ENCODE data around the gene PRR7.

PRR7 gene

GRCh38 chr5:177468685-177469628 is 22.3 kb downstream of the PRR7 start:
- no peak for DNase-seq (ENCODE audit: low read depth in 1 of 2, low spot score in 1 of 2)

- DNase-seq (ENCODE audit: low read depth in 1 of 2, low spot score in 1 of 2), result no peak
Measured at GRCh38 chr5:177469750-177470525, 23.3 kb downstream of the PRR7 start.

DNA sequence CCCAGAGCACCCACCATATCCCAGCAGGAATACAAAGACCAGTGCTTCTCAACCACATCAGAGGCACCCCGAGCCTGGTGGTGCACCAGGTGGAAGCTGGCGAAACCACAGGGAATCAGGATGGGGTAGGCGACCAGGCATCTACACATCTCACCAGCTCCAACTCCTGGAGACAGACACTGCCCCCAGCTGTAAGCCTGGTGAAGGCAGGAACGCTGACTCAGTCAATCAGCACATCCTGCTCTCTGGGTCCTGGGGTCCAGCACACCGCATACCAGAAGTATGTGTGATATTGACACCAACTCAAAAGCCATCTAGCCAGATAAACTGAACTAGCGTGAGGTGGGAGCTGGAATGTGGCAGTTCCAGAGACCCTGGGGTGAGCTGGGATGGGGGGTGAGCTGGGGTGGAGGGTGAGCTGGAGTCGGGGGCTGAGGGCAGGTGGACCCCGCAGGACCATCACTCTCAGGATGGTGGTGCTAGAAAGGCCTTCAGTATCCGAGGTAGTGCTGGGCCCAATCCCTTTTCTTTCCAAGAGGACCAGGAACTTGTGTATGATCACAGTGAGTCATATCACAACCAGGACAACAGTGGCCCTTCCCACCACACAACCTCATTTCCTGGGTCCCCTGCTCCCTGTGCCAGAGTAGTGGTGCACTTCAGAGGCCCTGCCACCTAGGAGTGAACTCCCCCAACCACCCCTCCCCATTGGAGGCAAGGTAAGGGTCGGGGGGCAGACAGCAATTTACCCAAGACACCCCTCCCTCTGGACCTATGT is 24.3 kb downstream of the PRR7 start:
- no peak for DNase-seq (ENCODE audit: low read depth in 1 of 2, low spot score in 1 of 2)

GRCh38 chr5:177471610-177472356 is 25.2 kb downstream of the PRR7 start:
- no peak for DNase-seq (ENCODE audit: low read depth in 1 of 2, low spot score in 1 of 2)

- DNase-seq (ENCODE audit: low read depth in 1 of 2, low spot score in 1 of 2), result no peak
Measured at GRCh38 chr5:177472460-177473442, 26.1 kb downstream of the PRR7 start.

GRCh38 chr5:177473443-177474001 is 26.9 kb downstream of the PRR7 start, which contains the start of gene DBN1:
Gene DBN1, minus strand, starts transcription at chr5:177473634. Its CDS starts 113 bp downstream, at chr5:177473521.
- no peak for DNase-seq (ENCODE audit: low read depth in 1 of 2, low spot score in 1 of 2)

GRCh38 chr5:177474002-177474476 is 27.4 kb downstream of the PRR7 start:
- DNase-seq (ENCODE audit: low read depth in 1 of 2, low spot score in 1 of 2), result no peak

DNA sequence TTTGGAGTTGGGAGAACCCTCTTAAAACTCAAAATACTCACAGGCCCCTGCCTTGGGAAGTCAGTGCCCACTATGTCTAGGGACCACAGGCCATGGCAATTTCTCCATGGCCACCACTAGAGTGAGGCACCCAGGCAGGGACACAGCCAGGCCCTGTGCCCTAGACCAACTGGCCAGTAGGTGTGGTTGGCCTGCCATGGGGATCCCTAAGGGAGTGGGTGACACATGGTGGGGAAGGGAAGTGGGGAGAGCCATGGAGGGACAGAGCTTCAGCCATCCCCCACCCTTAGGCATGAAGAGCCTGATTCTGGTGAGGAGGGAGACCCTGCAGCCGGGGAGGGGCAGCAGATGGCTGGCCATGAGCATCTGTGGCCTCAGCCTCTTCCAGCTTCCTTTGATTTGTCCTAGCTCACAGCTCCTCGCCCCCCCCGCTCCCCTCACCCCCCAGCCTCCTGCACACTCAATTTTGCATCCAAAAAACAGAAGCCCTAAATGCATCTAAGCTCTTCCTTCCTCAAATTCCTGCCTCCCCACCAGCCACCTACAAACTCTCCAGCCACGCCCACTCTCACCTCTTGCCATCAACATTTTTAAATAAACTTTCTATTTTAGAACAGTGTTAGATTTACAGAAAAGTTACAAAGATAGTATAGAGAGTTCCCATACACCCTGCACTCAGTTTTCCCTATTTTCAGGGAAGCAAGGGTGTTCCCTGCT is 28.4 kb downstream of the PRR7 start:
- DNase-seq (ENCODE audit: low read depth in 1 of 2, low spot score in 1 of 2), result no peak

- DNase-seq (ENCODE audit: low read depth in 1 of 2, low spot score in 1 of 2), result no peak
Measured at GRCh38 chr5:177475563-177476427, 29.2 kb downstream of the PRR7 start.

GRCh38 chr5:177476531-177477233 is 30.1 kb downstream of the PRR7 start:
- DNase-seq (ENCODE audit: low read depth in 1 of 2, low spot score in 1 of 2), result no peak

DNA sequence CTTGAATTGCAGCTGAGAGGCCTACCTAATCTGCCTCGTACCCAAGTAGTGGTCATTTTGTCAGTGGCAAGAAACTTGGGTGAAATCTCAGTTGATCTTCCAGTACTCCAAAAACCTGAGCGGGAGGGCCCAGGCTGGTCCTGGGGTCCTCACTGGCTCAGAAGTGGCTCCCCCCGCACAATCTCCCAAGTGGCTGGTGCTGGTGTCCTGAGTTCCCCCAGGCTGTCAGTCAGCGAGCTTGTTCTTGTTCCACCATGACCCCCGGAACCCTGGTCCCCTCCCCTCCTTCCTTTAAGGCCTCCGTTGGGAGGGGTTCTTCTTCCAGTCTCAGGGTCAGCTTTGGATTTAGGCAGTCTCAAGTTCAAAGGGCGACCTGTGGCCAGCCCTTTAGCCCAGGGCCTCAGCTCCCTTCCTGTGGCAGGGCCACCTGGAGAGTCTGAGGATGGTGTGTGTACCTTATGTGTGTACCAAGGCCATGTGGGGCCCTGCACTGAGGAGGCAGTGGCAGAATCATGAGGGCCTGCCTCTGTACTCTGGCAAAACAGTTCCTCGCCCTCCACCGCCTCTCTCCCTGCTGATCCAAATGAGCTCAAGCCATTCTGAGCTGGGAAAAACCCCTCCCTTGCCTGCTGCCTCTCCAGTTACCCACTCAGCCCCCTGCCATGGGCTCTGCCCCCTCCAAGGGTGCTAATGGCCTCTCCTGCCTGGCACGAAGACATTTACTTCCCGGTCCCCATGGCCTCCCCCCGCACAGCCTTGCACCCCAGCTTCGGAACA is 31.3 kb downstream of the PRR7 start:
- no peak for DNase-seq (ENCODE audit: low read depth in 1 of 2, low spot score in 1 of 2)

DNA sequence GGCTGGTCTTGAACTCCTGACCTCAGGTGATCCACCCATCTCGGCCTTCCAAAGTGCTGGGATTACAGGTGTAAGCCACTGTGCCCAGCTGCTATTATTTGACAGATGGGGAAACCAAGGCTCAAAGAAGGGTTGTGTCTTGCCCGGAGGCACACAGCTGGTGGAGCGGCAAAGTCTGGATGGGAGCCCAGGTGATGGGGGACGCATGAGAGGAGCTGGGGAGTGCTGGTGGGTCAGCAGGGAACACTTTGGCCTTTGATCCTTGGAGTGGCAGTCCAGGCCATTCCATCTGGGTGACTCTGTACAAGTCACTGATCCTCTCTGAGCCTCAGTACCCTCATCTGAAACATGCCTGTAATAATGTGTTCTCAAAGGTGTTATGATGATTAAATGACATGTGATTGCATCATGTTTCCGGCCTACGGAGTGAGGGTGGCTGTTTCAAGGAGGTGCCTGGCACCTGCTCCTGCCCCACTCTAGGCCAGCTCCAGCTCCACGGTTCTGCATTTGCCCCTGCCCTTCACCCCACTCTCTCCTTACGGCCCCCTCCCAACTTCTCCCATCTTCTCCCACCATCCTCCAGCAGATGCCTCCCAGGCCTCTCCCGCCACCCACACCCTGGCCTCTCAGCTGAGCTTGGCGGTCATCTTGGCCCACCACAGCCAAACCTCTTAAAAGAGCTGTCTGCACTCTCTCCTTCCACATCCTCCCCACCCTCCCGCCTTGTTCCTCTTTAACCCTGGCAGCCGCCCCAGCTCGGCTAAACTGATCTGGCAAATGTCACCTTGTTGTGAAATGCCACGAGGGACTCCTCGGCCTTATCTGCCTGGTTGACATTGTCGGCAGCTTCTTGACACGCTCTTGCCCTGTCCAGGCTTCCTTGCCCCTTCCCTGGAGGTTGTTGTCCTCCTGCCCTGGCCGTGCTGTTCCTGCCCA is 32.4 kb downstream of the PRR7 start:
- DNase-seq (ENCODE audit: low read depth in 1 of 2, low spot score in 1 of 2), result no peak

DNA sequence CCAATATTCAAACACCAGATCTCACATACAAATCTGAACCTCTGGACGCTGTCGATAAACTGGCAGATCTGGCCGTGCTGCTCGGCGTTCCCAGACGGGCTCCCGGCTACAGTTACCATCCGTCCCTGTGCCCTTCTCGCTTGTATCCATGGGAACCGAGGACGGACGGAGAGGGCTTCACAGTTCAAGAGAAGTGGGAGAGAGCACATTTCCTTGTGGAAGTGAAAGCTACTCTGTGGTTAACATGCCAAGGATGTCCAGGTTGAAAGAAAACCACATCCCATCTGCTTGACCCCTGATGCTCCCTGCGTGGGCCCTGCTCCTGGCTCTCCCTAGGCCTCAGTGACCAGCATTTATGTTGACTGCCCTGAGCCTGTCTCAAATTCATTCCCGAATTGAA is 33.2 kb downstream of the PRR7 start:
- no peak for DNase-seq (ENCODE audit: low read depth in 1 of 2, low spot score in 1 of 2)

DNA sequence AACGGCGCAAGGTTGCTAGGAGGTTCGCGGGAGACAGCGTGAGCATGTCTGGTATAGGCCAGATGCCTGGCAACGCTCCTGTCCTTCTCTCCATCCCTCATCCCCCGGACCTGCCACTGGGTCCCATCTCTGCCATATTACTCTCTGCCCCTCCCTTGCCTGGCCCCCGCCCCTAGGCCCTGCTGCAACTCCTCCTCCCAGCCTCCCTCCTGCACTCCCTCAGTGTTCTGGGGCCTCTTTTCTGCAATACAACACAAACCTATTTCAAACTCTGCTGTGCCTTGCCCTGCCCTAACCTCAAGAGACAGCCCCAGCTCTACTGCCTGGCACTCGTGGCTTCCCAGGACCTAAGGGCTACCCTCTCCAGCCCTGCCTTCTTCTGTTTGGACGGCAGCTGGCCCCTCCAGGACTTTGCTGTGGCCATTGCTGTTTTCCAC is 35.8 kb downstream of the PRR7 start:
- DNase-seq (ENCODE audit: low read depth in 1 of 2, low spot score in 1 of 2), result no peak

DNA sequence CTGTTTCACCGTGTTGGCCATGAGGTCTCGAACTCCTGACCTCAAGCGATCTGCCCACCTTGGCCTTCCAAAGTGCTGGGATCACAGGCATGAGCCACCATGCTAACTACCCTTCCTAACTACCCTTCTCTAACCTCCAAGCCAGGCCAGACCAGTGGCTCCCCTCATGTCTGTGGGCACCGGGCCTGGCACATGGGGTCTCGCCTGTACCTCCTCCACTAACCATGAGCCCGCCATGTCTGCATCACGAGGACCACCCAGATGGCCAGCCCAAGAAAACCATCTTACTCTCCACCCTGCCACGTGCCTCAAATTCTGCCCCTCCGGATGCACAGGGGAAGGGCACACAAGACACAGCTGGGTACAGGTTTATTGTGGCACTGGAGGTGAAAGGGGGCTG is 36.4 kb downstream of the PRR7 start:
- no peak for DNase-seq (ENCODE audit: low read depth in 1 of 2, low spot score in 1 of 2)
